Kidney (tissue), 14 donors: ENCODE results near the gene AQP9. TPM values are rescaled to one million over a fixed set of nuclear protein-coding genes. Genes with fewer than 3 reads are reported as not detected.

Source experiments
- DNase-seq, 5 donors: peaks; one replicate each; pipeline ENCODE4 v3.0.0-alpha.2; 2013 to 2020
- FAIRE-seq: peaks from 2 replicates; lab custom pipeline; 2012; peaks lifted over from hg19 to GRCh38; lab: Jason Lieb, UNC
- H3K27ac ChIP-seq, 2 donors: one replicate each; pipeline ENCODE4 v1.7.0; 2013; ENCODE audit warnings: low read depth in 2 of 2, low read length in 2 of 2, inconsistent platforms in 1 of 2
- H3K27me3 ChIP-seq: one replicate; pipeline ENCODE4 v1.7.1; 2013; ENCODE audit warnings: low read length, inconsistent platforms; ENCODE audit not compliant: control insufficient read depth, insufficient read depth
- H3K36me3 ChIP-seq, 3 donors: one replicate each; pipeline versions ENCODE4 v1.7.0 to v1.7.1; 2013; ENCODE audit warnings: low read length in 3 of 3, control low read depth in 1 of 3, inconsistent platforms in 1 of 3; ENCODE audit not compliant: insufficient read depth in 3 of 3, control insufficient read depth in 2 of 3
- H3K4me1 ChIP-seq, 3 donors: one replicate each; pipeline versions ENCODE4 v1.7.0 to v1.7.1; 2013; ENCODE audit warnings: low read length in 3 of 3, inconsistent platforms in 1 of 3, low read depth in 1 of 3; ENCODE audit not compliant: control insufficient read depth in 2 of 3, insufficient read depth in 2 of 3
- H3K4me3 ChIP-seq, 3 donors: one replicate each; pipeline versions ENCODE4 v1.7.0 to v1.8.1; 2013; ENCODE audit warnings: low read length in 3 of 3, control low read depth in 1 of 3, inconsistent platforms in 1 of 3
- H3K9ac ChIP-seq, 3 donors: one replicate each; pipeline versions ENCODE4 v1.7.0 to v1.7.1; 2013; ENCODE audit warnings: low read length in 3 of 3, control low read depth in 1 of 3, inconsistent platforms in 1 of 3
- H3K9me3 ChIP-seq, 3 donors: one replicate each; pipeline versions ENCODE4 v1.7.0 to v1.7.1; 2013; ENCODE audit warnings: low read length in 3 of 3, control low read depth in 1 of 3, inconsistent platforms in 1 of 3; ENCODE audit not compliant: control insufficient read depth in 2 of 3, insufficient read depth in 1 of 3
- CTCF ChIP-seq: IDR thresholded peaks from 3 replicates; pipeline ENCODE4 v1.5.1; 2012; ENCODE audit warnings: mild to moderate bottlenecking, moderate library complexity, borderline replicate concordance; ENCODE audit not compliant: insufficient read depth; ENCODE audit errors: extremely low read depth
- intact Hi-C: fragments of 100-400 bp; cut with DNase I; formaldehyde crosslinking; loops from one replicate; pipeline ENCODE4 v1.11.1; 2022
- polyA plus RNA-seq: library from polyadenylated mRNA; stranded (reverse); fragments of 350-450 nt; fragmentation: Illumina TruSeq; extraction: RNeasy Lipid Tissue Mini Kit (QIAGEN cat#74804); gene quantifications from one replicate; pipeline ENCODE4 v1.2.3, GENCODE V29; 2014; ENCODE audit warnings: low read depth, low replicate concordance; ENCODE audit not compliant: insufficient read depth
- total RNA-seq: library from RNA; stranded (reverse); fragmentation: NEBNext Ultra II Directional; extraction: Animal tissue kit (Norgen Biotek cat#: 25700); gene quantifications from one replicate; pipeline ENCODE4 v1.2.1, GENCODE V29; 2021
- donor health status: control.
- donor health status: control.
- donor health status: control.
- donor health status: control.
- donor health status: control.
- donor health status: DM: yes; HTN: yes; CAD: no.
- donor health status: Normal renal cell carcinoma (clear cell type).

Gene AQP9
- total and polyA plus RNA-seq, 2 donors from 2014 or later, result 0.30 to 1.4 TPM

GRCh38 chr15:58124585-58124984 is 13.6 kb upstream of the AQP9 start:
- Histone ChIP-seq H3K9ac (no peak overlapping the region), H3K27me3 (no peaks in the 10 kb centered on the region), H3K36me3 (no peaks in the 10 kb centered on the region), H3K4me3 (no peak overlapping the region), H3K27ac (no peak overlapping the region), H3K4me1 (no peaks in the 10 kb centered on the region), H3K9me3 (peaks cover 0 to 4% (median 2%) of the 10 kb centered on the region in 3 donors)
- TF ChIP-seq CTCF, result no peak
- DNase-seq, result no peak
- no peak for FAIRE-seq
- intact Hi-C loops, result no loop called here

GRCh38 chr15:58125333-58125732 is 12.8 kb upstream of the AQP9 start:
- FAIRE-seq, result no peak
- intact Hi-C loops, result no loop called here
- H3K4me3 ChIP-seq, result no peak overlapping the region

GRCh38 chr15:58134886-58135285 is 3.3 kb upstream of the AQP9 start:
- intact Hi-C loops, result loop anchor here (10.0 kb wide), 1 partner anchor 60 kb away; no protein-coding TSS in a partner anchor

More at GRCh38 chr15:58125333-58125732, 12.8 kb upstream of the AQP9 start:
- Histone ChIP-seq H3K9me3 (peaks cover 0 to 4% (median 2%) of the 10 kb centered on the region in 3 donors), H3K36me3 (no peaks in the 10 kb centered on the region), H3K27ac (no peak overlapping the region), H3K9ac (no peak overlapping the region), H3K4me1 (no peaks in the 10 kb centered on the region), H3K27me3 (no peaks in the 10 kb centered on the region)
- TF ChIP-seq CTCF, result no peak
- DNase-seq, result no peak

More at GRCh38 chr15:58134886-58135285, 3.3 kb upstream of the AQP9 start:
- FAIRE-seq, result no peak
- H3K4me3 ChIP-seq, result no peak overlapping the region
- no peaks in the 10 kb centered on the region for H3K36me3 ChIP-seq
- no peak for DNase-seq
- H3K9ac ChIP-seq, result no peak overlapping the region
- H3K27ac ChIP-seq, result no peak overlapping the region
- no peaks in the 10 kb centered on the region for H3K27me3 ChIP-seq
- H3K4me1 ChIP-seq, result no peaks in the 10 kb centered on the region
- no peaks in the 10 kb centered on the region for H3K9me3 ChIP-seq
- TF ChIP-seq CTCF, result no peak
